Measurements from ENCODE around the gene DCXR. TPM values are rescaled to one million over a fixed set of nuclear protein-coding genes. Genes with fewer than 3 reads are reported as not detected.
"Not testable (repeated sequence)": the region's sequence is repeated elsewhere in the genome, so short reads cannot be mapped to it uniquely, and the experiment has no call there.

DCXR gene
- total and polyA plus RNA-seq, 2 of the 4 experiments (the other 2 are of a cell fraction): 36.6 to 139 TPM

DNA sequence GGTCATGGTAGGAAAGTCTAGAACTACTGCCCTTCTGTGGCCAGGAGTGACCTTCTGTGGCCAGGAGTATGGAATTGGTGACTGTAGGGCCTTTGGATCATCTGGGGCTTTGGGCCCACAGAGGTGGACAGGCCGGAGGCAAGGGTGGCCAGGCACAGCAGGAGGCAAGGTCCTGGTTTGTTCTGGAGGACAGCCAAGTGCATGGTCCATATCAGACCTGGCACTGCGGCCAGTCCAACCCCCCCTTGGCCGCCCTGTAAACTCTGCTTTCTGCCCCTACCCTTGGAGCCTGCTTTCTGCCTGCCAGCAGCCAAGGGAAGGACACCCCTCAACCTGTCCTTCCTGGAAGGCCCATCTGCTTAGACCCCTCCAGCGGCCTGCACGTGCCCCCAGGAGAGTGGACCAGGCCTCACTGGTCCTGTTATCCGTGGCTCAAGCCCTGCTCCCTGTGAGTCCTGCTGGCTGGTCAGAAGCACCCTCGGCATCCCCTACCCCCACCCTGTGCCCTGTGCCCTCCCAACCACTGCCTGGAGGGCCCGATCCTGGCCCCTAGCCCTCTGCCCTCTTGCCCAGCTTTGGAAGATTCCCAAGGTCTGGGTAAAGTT, 2.3 kb upstream of the DCXR start:
- no peak overlapping the region for H2AK9ac ChIP-seq (replicated peaks; ENCODE audit: low read depth, low read length, poor library complexity)
- no peak overlapping the region for H3K18ac ChIP-seq (ENCODE audit: low read depth, low read length)
- peaks cover 14% of the 10 kb centered on the region; the same call in 1 of the 2 replicates for H3K9me1 ChIP-seq (ENCODE audit: insufficient read depth, low read length)
- no peak overlapping the region for H2AFZ ChIP-seq (replicated peaks; ENCODE audit: low read length, poor library complexity)
- TF ChIP-seq MXI1 (IDR thresholded peaks at IDR 0.05; ENCODE audit: borderline replicate concordance, low read depth, low read length): no peak
- no peak overlapping the region for H2BK120ac ChIP-seq (ENCODE audit: low read depth, low read length)
- peaks cover 7% of the 10 kb centered on the region for H3K4me1 ChIP-seq (ENCODE audit: control insufficient read depth, insufficient read depth, low read length)
- H2BK20ac ChIP-seq (ENCODE audit: low read depth, low read length): no peak overlapping the region
- DNase-seq: no peak
- H3K79me1 ChIP-seq (ENCODE audit: low read depth in 1 of 2, low read length in 2 of 2): peaks cover 7 to 12% of the 10 kb centered on the region in 2 experiments
- H3K56ac ChIP-seq (ENCODE audit: extremely low read depth, insufficient read depth, low read length): no peak overlapping the region
- ChIA-PET CTCF (no interaction called here), POLR2A (ENCODE audit: unreplicated experiment) (no interaction called here)
- 77% methylated on average over 5 of the region's 8 CpGs; no CpG with 5 or more reads in 1 of the 2 experiments for WGBS, 2 experiments (ENCODE audit: extremely low coverage in 2 of 2, insufficient read length in 1 of 2)
- no peak overlapping the region for H2BK15ac ChIP-seq (ENCODE audit: low read depth, low read length)
- H3K27ac ChIP-seq (ENCODE audit: insufficient read depth, low read length): no peak overlapping the region
- H3K4me2 ChIP-seq (ENCODE audit: low read depth, low read length): no peak overlapping the region
- H4K5ac ChIP-seq (ENCODE audit: low read depth, low read length): no peak overlapping the region
- H2AK5ac ChIP-seq (ENCODE audit: low read depth, low read length): no peak overlapping the region
- no peak overlapping the region for H3K14ac ChIP-seq (replicated peaks; ENCODE audit: low read depth, low read length)
- no peaks in the 10 kb centered on the region for H3K9me3 ChIP-seq (ENCODE audit: control insufficient read depth, insufficient read depth, low read length)
- no peak for ATAC-seq (ENCODE audit: low read depth)
- no peaks in the 10 kb centered on the region for H3K27me3 ChIP-seq (ENCODE audit: control insufficient read depth, insufficient read depth, low read length)
- dilution Hi-C loops (cut with HindIII; ENCODE audit: low sequenced_read_pairs, unreplicated experiment): no loop called here
- no peak overlapping the region for H3K23ac ChIP-seq (ENCODE audit: low read depth, low read length)
- no peak overlapping the region for H3K4ac ChIP-seq (ENCODE audit: low read depth, low read length)
- no peak overlapping the region for H3K4me3 ChIP-seq (ENCODE audit: insufficient read depth, low read depth, low read length)
- H4K8ac ChIP-seq (ENCODE audit: low read depth in 2 of 2, low read length in 2 of 2): no peak overlapping the region
- H4K20me1 ChIP-seq (ENCODE audit: insufficient read depth, low read length): peaks cover 5% of the 10 kb centered on the region
- H2BK5ac ChIP-seq (ENCODE audit: low read depth, low read length, poor library complexity, severe bottlenecking): no peak overlapping the region
- intact Hi-C loops (cut with micrococcal nuclease): loop anchor here (10.0 kb wide), 1 partner anchor 285 kb away; no protein-coding TSS in a partner anchor
- BruUV-seq (replicated peaks): no TSS peak
- no peaks in the 10 kb centered on the region for H3K36me3 ChIP-seq (ENCODE audit: control insufficient read depth, insufficient read depth, low read length)
- no peak overlapping the region for H4K91ac ChIP-seq (ENCODE audit: insufficient read depth, low read depth, low read length)
- H3K9ac ChIP-seq (ENCODE audit: low read depth, low read length): no peak overlapping the region
- in situ Hi-C loops (cut with MboI; ENCODE audit: low sequenced_read_pairs): no loop called here

DNA sequence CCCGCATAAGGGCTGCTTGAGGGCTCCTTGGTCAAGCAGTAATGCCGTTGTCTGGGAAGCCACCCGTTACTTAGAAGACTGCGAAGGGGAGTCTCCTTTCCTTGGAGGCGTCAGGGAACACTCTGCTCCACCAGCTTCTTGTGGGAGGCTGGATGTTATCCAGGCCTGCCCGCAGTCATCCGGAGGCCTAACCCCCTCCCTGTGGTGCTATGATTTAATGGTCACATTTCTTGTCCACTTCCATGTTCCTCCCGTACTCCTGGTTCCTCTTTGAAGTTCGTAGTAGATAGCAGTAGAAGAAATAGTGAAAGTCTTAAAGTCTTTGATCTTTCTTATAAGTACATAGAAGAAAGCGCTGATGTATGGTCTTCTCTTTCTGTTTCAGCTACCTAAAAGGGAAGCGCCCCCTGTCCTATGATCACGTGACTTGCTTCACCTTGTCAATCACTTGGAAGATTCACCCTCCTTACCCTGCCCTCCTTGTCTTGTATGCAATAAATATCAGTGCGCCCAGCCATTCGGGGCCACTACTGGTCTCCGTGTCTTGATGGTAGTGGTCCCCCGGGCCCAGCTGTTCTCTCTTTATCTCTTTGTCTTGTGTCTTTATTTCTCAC, 1.4 kb upstream of the DCXR start:
- H3K4me1 ChIP-seq (ENCODE audit: control insufficient read depth, insufficient read depth, low read length); H3K4ac ChIP-seq (ENCODE audit: low read depth, low read length); H2BK20ac ChIP-seq (ENCODE audit: low read depth, low read length); POLR2A ChIA-PET (ENCODE audit: unreplicated experiment); H4K20me1 ChIP-seq (ENCODE audit: insufficient read depth, low read length); H3K9ac ChIP-seq (ENCODE audit: low read depth, low read length); H3K4me2 ChIP-seq (ENCODE audit: low read depth, low read length); H2BK5ac ChIP-seq (ENCODE audit: low read depth, low read length, poor library complexity, severe bottlenecking); H3K27ac ChIP-seq (ENCODE audit: insufficient read depth, low read length); H4K8ac ChIP-seq (ENCODE audit: low read depth in 2 of 2, low read length in 2 of 2); H2BK15ac ChIP-seq (ENCODE audit: low read depth, low read length); BruUV-seq (replicated peaks); H3K14ac ChIP-seq (replicated peaks; ENCODE audit: low read depth, low read length); H3K36me3 ChIP-seq (ENCODE audit: control insufficient read depth, insufficient read depth, low read length); in situ Hi-C loops (cut with MboI; ENCODE audit: low sequenced_read_pairs); H2AFZ ChIP-seq (replicated peaks; ENCODE audit: low read length, poor library complexity); H3K56ac ChIP-seq (ENCODE audit: extremely low read depth, insufficient read depth, low read length); H4K91ac ChIP-seq (ENCODE audit: insufficient read depth, low read depth, low read length); H4K5ac ChIP-seq (ENCODE audit: low read depth, low read length); DNase-seq; H2AK9ac ChIP-seq (replicated peaks; ENCODE audit: low read depth, low read length, poor library complexity); H2AK5ac ChIP-seq (ENCODE audit: low read depth, low read length); ATAC-seq (ENCODE audit: low read depth); H3K4me3 ChIP-seq (ENCODE audit: insufficient read depth, low read depth, low read length); H3K27me3 ChIP-seq (ENCODE audit: control insufficient read depth, insufficient read depth, low read length); dilution Hi-C loops (cut with HindIII; ENCODE audit: low sequenced_read_pairs, unreplicated experiment); H2BK120ac ChIP-seq (ENCODE audit: low read depth, low read length); CTCF ChIA-PET; H3K23ac ChIP-seq (ENCODE audit: low read depth, low read length); H3K18ac ChIP-seq (ENCODE audit: low read depth, low read length); H3K9me3 ChIP-seq (ENCODE audit: control insufficient read depth, insufficient read depth, low read length): not testable (repeated sequence)
- intact Hi-C loops (cut with micrococcal nuclease): loop anchor here (10.0 kb wide), 1 partner anchor 286 kb away; no protein-coding TSS in a partner anchor
- H3K9me1 ChIP-seq (ENCODE audit: insufficient read depth, low read length): peaks cover 14% of the 10 kb centered on the region; the same call in 1 of the 2 replicates
- H3K79me1 ChIP-seq (ENCODE audit: low read depth in 1 of 2, low read length in 2 of 2): peaks cover 7 to 12% of the 10 kb centered on the region in 2 experiments
- WGBS, 2 experiments (ENCODE audit: extremely low coverage in 2 of 2, insufficient read length in 1 of 2): 86% methylated on average over 6 of the region's 16 CpGs; no CpG with 5 or more reads in 1 of the 2 experiments

Measured in IMR-90 (cell line).